Activated CD4-positive, alpha-beta T cell treated with anti-CD3 and anti-CD28 coated beads, Interleukin-2, amount 50 U/mL, for 1 hour (primary cell): ENCODE data around the gene TMEM132D.

Experiments used
- DNase-seq: peaks from one replicate; pipeline ENCODE4 v3.0.0-alpha.2; 2020

The TMEM132D gene

DNA sequence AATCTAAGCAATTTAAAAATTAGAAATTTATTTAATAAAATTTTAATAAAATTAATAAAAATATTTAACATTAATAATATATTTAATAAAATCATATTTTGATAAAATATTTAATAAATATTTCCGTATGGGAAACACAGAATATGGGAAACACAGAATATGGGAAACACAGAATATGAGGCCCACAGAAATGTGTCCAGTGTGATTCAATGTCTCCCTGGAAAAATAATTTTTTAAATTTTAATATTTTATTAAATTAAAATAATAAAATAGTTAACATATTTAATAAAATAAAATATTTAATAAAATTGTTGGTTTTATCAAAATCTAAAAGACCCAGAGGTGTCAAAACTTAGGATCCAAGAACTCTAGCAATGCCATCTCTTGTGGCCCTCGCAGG lies 186.4 kb downstream of the TMEM132D start:
- no peak for DNase-seq

DNA sequence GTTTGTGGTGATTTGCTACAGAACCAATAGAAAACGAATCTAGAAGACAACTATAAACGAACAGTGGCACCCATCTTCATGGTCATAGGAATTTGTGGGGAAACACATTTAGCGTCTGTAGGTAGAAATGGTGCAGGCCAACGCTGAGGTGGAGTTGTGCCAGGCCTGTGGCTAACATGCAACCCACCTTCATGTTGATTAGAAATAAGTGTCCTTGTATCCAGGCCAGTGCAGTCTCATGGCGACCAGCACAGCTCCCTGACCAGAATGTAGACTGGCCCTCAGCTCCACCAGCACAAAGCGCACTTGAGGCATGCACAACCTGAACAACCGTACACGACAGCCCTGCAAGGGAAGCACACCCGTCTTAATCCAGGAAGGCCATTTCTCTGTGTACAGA lies 187.0 kb downstream of the TMEM132D start:
- no peak for DNase-seq

DNA sequence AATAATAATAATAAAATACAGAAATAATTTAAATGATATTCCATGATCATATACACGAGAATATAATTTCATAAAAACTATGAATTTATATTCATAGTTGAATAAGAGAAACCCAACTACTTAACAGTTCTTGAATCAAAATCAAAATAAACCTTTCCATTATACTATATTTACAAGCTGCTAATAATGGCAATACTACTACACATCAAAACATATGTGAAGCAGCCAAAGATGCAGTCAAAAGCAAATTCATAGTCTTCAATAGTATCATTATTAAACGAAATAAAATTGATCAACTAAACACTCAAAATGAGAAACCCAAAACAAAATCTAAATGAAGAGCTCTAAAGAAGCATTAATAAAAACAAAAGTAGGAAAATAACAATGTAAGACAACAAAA lies 197.1 kb downstream of the TMEM132D start:
- DNase-seq, result no peak

DNA sequence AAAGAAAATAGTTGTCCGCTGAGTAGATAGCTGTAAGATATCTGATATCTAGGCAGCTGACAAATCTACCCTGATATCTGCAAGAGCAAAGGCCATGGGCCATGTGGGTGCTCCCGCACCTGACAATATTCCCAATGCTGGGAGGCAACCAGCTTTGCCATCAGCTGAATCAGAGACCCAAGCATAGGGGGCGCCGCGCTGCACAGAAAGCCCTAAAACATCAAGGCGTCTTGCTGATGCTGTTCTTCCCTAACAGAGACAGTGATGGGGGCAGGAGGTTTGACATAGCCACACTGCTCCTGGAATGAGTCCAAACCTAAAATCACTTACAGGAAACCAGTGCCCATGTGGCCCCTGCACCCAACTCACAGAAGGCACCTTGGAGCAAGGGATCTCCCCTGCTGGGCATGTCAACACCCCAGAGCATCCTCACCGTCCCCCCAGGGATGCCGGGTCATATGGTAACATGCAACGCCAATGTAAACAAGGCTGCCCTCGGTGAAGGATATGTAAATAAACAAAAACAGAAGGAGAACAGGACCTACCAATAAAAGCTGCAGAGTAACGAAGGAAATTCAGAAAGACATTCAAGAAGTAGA lies 199.5 kb downstream of the TMEM132D start:
- no peak for DNase-seq

DNA sequence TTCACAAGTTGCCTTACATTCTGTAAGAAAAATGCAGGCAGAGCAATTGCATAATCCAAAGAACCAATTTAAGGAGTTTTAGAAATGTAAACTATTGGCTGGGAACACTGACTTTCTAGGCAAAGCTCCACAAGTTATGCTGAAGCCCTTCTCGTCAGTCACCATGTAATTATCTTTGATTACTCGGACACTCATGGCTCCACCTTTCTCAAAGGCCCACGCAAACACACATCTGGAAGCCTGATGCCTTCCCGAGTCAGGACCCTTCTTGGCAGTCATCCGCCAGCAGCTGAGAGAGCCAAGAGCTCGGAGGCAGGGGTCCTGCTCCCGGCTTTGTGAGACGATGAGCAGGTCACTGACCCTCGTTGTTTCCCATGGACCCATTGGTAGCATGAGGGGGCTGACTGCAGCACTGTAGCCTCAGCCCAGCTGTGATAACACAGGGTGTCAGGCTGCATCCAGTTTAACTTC lies 202.2 kb downstream of the TMEM132D start:
- no peak for DNase-seq

DNA sequence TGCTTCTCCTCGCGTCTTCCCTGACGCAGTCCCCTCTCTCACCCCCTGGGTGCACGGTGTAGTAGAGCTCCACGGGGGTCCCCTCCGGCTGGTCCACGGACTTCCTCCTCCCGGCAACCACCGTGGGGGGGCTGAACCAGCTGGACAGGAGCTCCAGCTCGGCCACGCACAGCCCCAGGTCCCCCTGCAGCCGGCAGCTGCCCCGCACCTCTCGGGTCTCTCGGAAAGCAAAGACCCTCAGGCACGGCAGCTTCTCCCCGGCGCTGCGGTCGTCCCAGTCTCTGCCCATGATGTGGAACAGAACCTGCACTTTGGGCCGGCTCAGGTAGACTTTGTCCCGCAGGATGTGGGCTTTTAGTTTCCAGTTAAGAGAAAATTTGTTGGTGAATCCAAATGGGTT lies 203.8 kb downstream of the TMEM132D start:
- no peak for DNase-seq

DNA sequence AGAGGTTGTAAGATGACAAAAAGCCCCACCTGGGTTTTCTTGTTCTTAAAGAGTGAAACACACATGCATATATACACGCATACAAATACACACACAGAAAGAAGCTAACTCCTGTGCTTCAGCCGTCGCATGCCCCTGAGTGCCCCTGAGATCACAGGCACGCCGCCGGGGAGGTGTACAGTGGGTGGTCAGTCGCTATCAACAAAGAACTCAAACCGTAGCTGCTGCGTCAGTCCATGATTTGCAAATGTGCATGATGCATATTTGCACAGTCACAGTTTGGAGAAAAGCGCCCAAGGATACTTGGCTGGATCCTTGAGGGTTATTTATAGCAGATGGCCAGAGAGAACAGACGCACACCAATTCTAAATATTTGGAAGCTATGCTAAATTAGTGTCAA lies 206.9 kb downstream of the TMEM132D start:
- DNase-seq, result no peak

DNA sequence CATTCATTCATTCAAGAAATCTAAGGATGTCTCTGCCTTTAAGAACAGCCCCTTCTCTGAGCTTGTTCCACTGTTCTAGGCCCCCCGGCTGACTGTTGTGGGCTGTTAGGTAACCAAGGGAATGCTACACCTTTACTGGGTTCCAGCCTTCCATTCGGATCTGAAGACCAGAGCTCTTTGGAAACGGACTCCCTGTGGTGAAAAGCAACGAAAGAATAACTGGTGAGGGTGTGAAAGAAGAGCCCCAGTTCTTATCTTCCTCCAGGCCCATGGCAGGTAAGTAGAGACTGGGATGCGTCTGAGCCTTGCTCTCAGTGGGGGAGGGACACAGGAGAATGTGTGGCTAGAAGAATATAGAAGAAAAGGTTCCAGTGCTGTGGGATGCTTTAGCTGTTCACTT lies 207.4 kb downstream of the TMEM132D start:
- DNase-seq, result no peak

DNA sequence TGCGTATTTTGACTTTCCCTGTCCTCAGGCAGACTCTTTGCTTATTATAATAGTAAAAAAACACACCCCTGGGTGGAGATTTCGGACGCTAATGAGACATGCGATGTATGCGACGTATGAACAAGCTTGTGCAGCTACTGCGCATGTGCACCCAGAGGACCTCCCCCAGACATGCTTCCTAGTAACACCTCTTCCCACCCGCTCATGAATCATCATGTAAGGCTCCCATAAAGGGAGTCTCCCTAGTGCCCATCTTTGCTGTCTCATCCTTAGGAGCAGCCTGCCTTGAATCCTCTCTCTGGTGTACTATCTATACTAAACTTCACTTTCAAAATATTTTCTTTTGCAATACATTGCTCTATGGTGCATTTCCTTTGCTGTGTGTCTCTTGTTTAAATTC lies 210.1 kb downstream of the TMEM132D start:
- DNase-seq, result no peak

DNA sequence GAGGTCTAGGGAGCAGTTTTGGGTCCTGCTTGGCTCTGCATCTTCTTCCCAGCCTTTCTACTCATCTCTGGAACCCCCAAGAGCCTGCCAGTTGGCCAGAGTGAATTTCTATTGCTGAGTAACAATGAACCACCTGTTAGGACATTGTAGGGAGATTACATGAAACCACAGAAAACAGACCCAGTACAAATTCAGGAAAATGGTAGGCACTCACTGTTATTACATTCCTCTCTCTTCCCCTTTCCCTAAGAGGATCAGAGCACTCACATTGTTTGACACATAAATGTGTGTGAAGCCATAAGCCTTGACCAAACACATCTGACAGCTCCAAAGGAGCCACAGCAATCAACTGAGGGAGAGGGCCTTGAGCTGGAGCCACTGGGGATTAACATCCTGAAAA lies 216.1 kb downstream of the TMEM132D start:
- no peak for DNase-seq

DNA sequence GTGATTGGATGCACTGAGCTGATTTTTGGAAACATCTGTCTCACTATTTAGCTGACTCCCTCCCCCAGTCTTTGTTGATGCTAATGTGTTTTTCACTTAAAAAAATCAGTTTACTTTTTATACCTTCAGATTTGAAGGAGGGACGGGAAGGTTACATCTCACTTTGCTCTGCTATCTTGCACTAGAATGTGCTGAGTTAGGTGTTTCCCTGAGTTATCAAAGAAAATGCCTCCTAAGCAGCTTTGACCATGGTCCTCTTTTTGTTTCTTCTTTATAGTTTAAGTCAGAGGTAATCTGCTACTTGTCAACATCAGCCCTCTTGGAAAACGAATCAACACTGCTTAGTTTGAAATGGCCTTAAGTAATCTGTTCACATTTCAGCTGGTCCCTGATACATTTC lies 222.0 kb downstream of the TMEM132D start:
- no peak for DNase-seq

DNA sequence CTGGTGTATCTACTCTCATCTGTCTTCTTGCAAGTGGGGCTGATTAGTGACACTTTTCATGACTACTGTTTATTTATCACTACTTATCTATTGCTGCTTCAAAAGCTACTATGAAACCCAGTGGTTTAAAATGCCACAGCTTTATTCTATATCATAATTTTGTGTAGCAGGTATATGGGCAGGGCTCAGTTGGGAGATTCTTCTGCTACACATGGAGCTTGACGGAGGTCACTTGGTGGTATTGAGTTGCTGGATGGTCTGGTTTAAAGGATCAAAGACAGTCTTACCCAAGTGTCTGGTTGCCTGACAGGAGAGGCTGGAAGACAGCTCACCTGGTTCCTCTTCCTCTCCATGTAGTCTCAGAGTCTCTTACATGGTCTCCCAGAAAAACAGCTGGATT lies 222.7 kb downstream of the TMEM132D start:
- DNase-seq, result no peak

DNA sequence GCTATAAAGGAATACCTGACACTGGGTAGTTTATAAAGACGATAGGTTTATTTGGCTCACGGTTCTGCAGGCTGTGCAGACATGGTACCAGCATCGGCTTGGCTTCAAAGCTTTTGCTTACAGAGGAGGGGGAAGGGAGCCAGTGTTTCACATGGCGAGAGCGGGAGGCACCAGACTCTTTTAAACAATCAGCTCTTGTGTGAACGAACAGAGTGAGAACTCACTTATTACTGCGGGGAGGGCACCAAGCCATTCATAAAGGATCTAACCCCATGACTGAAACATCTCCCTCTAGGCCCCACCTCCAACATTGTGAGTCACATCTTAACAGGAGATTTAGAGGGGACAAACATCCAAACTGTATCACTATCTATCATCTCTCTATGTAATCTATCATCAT lies 227.4 kb downstream of the TMEM132D start:
- no peak for DNase-seq

DNA sequence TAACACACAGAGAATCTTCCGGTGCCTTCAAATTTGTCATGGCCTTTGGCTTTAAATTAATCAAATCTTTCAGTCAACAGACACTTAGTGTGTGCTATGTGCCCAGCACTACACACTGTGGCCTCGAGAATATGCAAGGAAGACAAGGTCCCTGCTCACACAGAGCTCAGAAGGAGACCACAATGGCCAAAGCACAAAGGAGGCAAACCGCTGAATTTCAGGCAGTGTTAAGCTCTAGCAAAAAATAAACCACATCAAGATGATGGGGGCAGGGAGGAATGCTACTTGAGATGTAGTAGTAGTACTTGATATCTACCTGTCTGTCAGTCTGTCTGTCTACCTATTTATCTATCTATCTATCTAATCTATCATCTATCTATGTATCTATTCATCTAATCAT lies 227.9 kb downstream of the TMEM132D start:
- DNase-seq, result no peak

DNA sequence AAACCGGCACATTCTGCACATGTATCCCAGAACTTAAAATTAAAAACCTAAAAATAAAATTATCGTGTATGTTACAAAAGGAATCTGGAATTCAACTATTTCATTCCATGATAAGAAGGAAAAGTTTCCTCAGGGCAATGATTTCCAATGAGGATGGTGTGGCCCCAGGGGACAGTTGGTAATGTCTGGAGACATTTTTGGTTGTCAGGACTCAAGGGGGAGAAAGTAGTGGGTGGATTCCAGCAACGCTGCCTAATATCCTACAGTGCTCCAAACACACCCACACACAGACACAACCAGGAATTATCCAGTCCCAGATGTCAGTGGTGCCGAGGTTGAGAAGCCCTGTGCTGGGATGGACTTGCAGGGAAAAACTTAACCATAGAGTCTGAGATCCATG lies 228.3 kb downstream of the TMEM132D start:
- no peak for DNase-seq

DNA sequence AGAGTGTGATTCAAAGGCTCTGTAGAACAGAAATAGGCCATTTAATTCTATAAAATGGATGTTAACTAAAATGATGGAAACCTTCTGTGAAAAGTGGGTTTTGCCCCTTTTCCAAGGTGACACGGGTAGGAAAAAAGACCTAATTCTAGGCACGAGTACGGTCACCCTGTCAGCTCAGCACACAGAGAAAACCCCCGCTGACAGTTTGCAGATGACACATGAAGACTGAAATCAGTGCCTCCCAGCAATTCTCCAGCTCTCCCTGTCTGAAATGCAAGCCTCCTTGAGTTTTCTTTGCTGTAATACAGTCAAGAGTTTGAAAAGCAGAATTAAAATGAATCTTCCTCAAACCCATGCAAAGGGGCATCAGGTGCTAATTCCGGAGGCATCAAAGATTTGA lies 230.0 kb downstream of the TMEM132D start:
- DNase-seq, result no peak

DNA sequence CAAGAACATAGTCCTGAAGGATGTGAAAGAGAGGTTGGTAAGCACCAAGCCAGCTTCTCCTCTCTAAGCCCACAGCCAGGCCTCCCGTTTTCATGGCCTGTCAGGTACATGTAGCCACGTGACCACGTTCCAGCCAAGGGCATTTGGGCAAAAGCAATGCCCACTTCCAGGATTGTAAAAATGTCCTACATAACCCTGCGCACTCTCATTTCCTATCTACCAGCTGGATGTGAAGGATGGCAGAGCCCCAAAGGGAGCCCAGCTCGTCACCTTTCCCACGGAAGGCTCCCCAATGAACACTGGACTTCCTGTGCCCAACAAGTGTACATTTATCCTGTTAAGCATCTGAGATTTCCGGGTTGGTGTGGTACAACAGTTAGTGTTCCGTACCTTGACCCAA lies 231.7 kb downstream of the TMEM132D start:
- no peak for DNase-seq

DNA sequence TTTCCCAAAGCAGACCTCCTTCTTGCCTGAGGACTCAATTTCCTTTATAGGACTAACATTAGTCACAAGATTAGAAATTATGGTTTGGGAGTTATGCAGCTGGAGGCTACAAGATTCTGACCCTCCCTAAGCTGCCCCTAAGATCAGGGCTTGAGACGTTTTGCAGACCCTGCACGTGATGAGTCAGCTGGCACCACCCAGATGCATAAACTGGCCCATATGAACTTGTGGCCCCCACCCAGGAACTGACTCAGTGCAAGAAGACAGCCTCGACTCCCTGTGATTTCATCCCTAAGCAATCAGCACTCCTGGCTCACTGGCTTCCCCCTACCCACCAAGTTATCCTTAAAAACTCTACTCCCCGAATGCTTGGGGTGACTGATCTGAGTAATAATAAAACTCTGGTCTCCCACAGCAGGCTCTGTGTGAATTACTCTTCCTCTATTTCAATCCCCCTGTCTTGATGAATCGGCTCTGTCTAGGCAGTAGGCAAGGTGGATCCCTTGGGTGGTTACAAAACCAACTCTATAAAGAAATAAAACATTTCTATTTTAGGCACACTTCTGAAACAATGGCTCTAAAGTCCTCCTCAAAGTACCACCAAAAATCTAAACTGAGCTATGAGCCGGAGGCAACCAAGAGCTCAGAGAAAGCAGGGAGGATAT lies 233.4 kb downstream of the TMEM132D start:
- DNase-seq, result no peak

DNA sequence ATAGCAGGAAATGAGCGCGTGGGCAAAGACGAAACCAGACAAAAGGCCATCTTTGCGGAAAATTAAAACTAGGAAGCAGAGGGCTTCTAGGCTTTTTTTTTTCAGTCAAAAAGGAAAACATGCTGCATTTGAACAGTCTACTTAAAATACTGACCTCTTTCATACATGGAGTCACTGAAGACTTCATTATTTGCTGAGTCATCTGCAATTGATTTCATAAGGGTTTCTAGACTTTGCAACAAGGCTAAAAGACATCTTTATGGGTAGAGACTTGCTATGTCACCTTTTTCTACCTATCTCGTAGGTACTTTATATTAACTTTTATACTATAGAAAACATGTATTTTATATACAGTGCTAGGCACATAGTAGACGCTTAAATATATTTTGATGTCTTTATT lies 238.4 kb downstream of the TMEM132D start:
- DNase-seq, result no peak

DNA sequence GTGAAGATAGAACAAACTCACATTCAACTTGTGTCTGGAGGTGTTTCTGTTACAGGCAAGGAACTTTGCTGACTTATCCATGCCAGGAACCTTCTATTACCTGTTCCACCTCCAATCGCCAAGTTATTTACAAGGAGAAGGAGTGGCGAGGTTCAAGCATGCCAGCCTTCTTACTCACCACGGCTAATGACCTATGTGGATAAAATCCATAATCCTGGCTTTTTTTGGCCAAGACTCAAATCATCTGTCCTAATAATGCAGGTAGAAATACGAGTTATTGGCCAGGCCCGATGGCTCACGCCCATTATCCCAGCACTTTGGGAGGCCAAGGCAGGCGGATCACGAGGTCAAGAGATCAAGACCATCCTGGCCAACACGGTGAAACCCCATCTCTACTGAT lies 241.6 kb downstream of the TMEM132D start:
- no peak for DNase-seq

DNA sequence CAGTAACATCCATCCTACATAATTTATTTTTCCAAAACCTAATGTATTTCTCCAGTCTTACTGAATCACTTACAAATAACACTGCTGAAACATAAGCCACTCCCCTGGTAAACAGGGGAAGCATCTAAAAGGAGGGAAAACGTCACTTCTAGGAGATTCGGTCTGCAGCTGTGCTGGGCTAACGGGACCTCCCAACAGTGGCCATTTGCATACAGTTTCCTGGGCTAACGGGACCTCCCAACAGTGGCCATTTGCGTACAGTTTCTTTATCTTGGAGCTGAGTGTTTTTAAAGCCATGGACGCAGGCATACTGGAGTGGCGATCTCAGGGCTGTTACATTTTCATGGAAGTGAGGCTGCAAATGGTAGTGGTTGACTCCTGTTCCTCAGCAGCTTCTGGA lies 242.9 kb downstream of the TMEM132D start:
- DNase-seq, result no peak

DNA sequence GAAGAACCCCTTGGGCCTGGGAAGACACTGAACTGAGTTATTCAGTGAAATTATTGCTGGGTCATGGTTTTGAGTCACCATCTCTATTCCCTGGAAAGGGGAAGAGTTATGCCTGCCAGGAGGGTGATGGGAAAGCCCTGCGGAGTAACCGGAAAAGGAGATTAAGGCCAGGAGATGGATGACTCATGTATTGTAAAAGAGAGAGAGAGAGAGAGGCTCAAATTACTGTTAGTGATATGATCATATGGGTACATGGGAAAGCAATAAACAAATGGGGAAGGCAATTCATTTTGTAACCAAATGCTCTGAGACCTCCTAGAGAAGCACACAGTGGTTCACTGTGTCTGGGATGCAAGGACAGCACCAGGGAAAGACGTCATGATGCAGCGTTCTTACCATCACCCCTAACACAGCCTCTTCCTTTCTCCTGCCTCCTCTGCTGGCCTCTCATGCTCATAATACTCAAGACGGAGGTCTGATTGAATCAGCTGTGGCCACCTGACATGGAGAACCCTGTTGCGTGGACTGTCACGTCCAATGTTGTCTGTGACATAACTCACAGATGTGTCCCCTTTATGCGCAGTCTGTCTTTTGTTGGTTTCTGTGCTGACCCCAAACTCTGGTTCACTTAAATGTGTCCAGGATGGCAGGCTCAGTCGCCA lies 243.7 kb downstream of the TMEM132D start:
- no peak for DNase-seq

DNA sequence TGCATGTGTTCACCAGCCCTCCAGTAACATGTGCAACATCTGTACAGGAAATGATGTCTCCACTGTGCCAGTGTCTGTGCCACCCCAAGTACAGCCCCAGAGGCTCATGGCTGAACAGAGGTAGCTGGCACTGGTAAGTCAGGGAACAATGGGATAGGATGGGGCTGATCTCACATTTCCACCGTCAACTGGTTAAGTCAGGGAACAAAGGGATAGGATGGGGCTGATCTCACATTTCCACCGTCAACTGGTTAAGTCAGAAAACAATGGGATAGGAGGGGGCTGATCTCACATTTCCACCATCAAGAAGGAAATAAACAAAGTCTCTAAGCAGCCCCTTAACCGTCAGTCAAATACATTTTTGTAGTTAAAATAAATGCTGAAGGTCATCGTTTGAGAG lies 246.6 kb downstream of the TMEM132D start:
- DNase-seq, result no peak

DNA sequence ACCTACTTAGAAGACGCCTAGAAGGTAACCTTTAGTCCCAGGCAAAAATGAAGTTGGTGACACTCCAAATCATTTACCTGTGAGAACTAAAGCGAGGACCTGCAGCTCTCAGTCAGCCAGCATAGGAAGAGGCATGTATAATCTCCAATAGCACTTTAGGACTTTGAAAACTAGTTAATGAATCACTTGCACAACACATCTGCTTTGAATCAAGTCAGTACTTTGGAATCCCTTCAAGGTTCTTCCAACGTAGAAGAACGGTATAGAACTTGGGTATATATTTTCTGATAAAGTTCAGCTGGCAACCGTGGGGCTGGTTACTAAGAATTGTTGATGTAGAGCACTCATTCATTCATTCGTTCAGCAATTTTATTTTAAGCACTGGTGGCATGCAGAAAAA lies 251.9 kb downstream of the TMEM132D start:
- no peak for DNase-seq

DNA sequence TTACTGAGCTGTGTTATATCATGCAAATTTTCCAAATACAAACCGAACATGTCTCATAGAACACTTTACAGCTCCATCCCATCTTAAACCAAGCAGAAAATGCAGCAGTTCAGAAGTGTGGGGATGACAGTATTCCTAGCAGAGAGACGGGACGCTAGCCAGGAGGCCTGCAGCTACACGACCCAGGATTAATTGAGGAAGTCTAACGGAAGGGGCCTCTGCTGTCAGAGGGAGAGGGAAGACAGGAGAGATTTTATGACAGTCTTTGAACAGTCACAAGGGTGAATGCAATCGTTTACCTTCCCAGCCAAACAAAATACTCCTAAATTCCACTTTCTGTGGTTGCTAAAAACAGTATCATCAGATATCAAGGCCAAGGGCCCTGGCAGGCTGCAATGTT lies 261.9 kb downstream of the TMEM132D start:
- no peak for DNase-seq
